HFFc6 (cell line): ENCODE results near the gene KIR3DL3. TPM values are rescaled to one million over a fixed set of nuclear protein-coding genes. Genes with fewer than 3 reads are reported as not detected.
"Not testable (repeated sequence)": the region's sequence is repeated elsewhere in the genome, so short reads cannot be mapped to it uniquely, and the experiment has no call there.

Source experiments
- DNase-seq: peaks from one replicate; pipeline ENCODE4 v3.0.0-alpha.2; 2018
- H3K27ac Mint-ChIP-seq: 2 replicates; pipeline ENCODE4 v1.8.0; 2020; ENCODE audit warnings: mild to moderate bottlenecking, mixed read lengths
- H3K27me3 Mint-ChIP-seq: 2 replicates; pipeline ENCODE4 v1.8.0; 2021; ENCODE audit warnings: mild to moderate bottlenecking, moderate library complexity, mixed read lengths; ENCODE audit not compliant: insufficient read depth
- H3K36me3 Mint-ChIP-seq: 2 replicates; pipeline ENCODE4 v1.8.0; 2021; ENCODE audit warnings: low read depth, mixed read lengths
- H3K4me1 Mint-ChIP-seq: 2 replicates; pipeline ENCODE4 v1.8.0; 2020; ENCODE audit warnings: low read depth, mixed read lengths
- H3K4me3 Mint-ChIP-seq: 2 replicates; pipeline ENCODE4 v1.8.0; 2020; ENCODE audit warnings: mild to moderate bottlenecking, moderate library complexity, mixed read lengths
- H3K9me3 Mint-ChIP-seq: 2 replicates; pipeline ENCODE4 v1.8.0; 2020; ENCODE audit warnings: mild to moderate bottlenecking, mixed read lengths
- CTCF ChIP-seq: fragments of 200-600 bp; sonication (generic); IDR thresholded peaks from 2 replicates; pipeline ENCODE4 v1.5.0; 2021; ENCODE audit warnings: antibody characterized with exemption, mild to moderate bottlenecking
- total RNA-seq, 6 experiments: library from RNA; stranded (reverse); fragmentation: NEBNext Ultra II Directional; extraction: Animal tissue kit (Norgen Biotek cat#: 25700); gene quantifications; 2 replicates in 1 of 6; 3 replicates in 5 of 6; pipeline ENCODE4 v1.2.3, GENCODE V29; 2021

The KIR3DL3 gene
- total RNA-seq, 6 experiments from 2014 or later = not detected

GRCh38 chr19:54738715-54739114, 14.5 kb downstream of the KIR3DL3 start:
- H3K36me3 Mint-ChIP-seq = peaks cover 7% of the 10 kb centered on the region

GRCh38 chr19:54739587-54740497, 15.6 kb downstream of the KIR3DL3 start:
- H3K36me3 Mint-ChIP-seq = peaks cover 7% of the 10 kb centered on the region
- TF ChIP-seq CTCF = no peak
- no peak for DNase-seq
- H3K9me3 Mint-ChIP-seq = peaks cover 68% of the 10 kb centered on the region
- H3K27ac Mint-ChIP-seq = no peak overlapping the region
- H3K27me3 Mint-ChIP-seq = peaks cover 2% of the 10 kb centered on the region
- no peaks in the 10 kb centered on the region for H3K4me1 Mint-ChIP-seq
- H3K4me3 Mint-ChIP-seq = no peak overlapping the region

More at GRCh38 chr19:54738715-54739114, 14.5 kb downstream of the KIR3DL3 start:
- H3K9me3 Mint-ChIP-seq = peaks cover 70% of the 10 kb centered on the region
- DNase-seq = no peak
- no peaks in the 10 kb centered on the region for H3K4me1 Mint-ChIP-seq
- TF ChIP-seq CTCF = no peak
- peaks cover 2% of the 10 kb centered on the region for H3K27me3 Mint-ChIP-seq
- no peak overlapping the region for H3K27ac Mint-ChIP-seq
- H3K4me3 Mint-ChIP-seq = no peak overlapping the region

- peaks cover 63% of the 10 kb centered on the region for H3K9me3 Mint-ChIP-seq
- not testable (repeated sequence) for H3K4me1 Mint-ChIP-seq, H3K36me3 Mint-ChIP-seq, H3K4me3 Mint-ChIP-seq, DNase-seq, H3K27ac Mint-ChIP-seq, H3K27me3 Mint-ChIP-seq
Measured at GRCh38 chr19:54741950-54742349, 17.7 kb downstream of the KIR3DL3 start.

- H3K4me3 Mint-ChIP-seq, H3K36me3 Mint-ChIP-seq, H3K27me3 Mint-ChIP-seq, H3K27ac Mint-ChIP-seq, H3K4me1 Mint-ChIP-seq, DNase-seq: not testable (repeated sequence)
- peaks cover 64% of the 10 kb centered on the region for H3K9me3 Mint-ChIP-seq
Measured at GRCh38 chr19:54744080-54744479, 19.8 kb downstream of the KIR3DL3 start.

- H3K36me3 Mint-ChIP-seq, H3K27ac Mint-ChIP-seq, H3K4me3 Mint-ChIP-seq, DNase-seq, H3K4me1 Mint-ChIP-seq, H3K27me3 Mint-ChIP-seq: not testable (repeated sequence)
- H3K9me3 Mint-ChIP-seq = peaks cover 52% of the 10 kb centered on the region
Measured at GRCh38 chr19:54747614-54748322, 23.5 kb downstream of the KIR3DL3 start.

GRCh38 chr19:54750276-54750675, 26.0 kb downstream of the KIR3DL3 start:
- peaks cover 52% of the 10 kb centered on the region for H3K9me3 Mint-ChIP-seq
- H3K27ac Mint-ChIP-seq, H3K4me1 Mint-ChIP-seq, H3K27me3 Mint-ChIP-seq, DNase-seq, H3K4me3 Mint-ChIP-seq, H3K36me3 Mint-ChIP-seq: not testable (repeated sequence)

- not testable (repeated sequence) for H3K4me1 Mint-ChIP-seq, DNase-seq, H3K27me3 Mint-ChIP-seq, H3K36me3 Mint-ChIP-seq, H3K4me3 Mint-ChIP-seq, H3K27ac Mint-ChIP-seq
- peaks cover 51% of the 10 kb centered on the region for H3K9me3 Mint-ChIP-seq
Measured at GRCh38 chr19:54756204-54757110, 32.2 kb downstream of the KIR3DL3 start.

GRCh38 chr19:54758577-54758976, 34.3 kb downstream of the KIR3DL3 start:
- peaks cover 48% of the 10 kb centered on the region for H3K9me3 Mint-ChIP-seq
- DNase-seq, H3K4me3 Mint-ChIP-seq, H3K36me3 Mint-ChIP-seq, H3K27ac Mint-ChIP-seq, H3K4me1 Mint-ChIP-seq, H3K27me3 Mint-ChIP-seq: not testable (repeated sequence)

- H3K4me1 Mint-ChIP-seq, H3K27me3 Mint-ChIP-seq, DNase-seq, H3K27ac Mint-ChIP-seq, H3K4me3 Mint-ChIP-seq, H3K36me3 Mint-ChIP-seq: not testable (repeated sequence)
- H3K9me3 Mint-ChIP-seq = peaks cover 34% of the 10 kb centered on the region
Measured at GRCh38 chr19:54764219-54764618, 40.0 kb downstream of the KIR3DL3 start.

- not testable (repeated sequence) for H3K27me3 Mint-ChIP-seq
- H3K9me3 Mint-ChIP-seq = peaks cover 39% of the 10 kb centered on the region
Measured at GRCh38 chr19:54766464-54766863, 42.2 kb downstream of the KIR3DL3 start.

GRCh38 chr19:54769646-54770045, 45.4 kb downstream of the KIR3DL3 start, which contains the start of gene KIR2DL1:
KIR2DL1 (plus strand) TSS chr19:54769793; CDS start chr19:54769851, 58 bp downstream.
- H3K27ac Mint-ChIP-seq, H3K27me3 Mint-ChIP-seq, H3K4me3 Mint-ChIP-seq, H3K4me1 Mint-ChIP-seq, DNase-seq: not testable (repeated sequence)
- Mint-ChIP-seq H3K36me3 (peaks cover 10% of the 10 kb centered on the region; the same call in 1 of the 2 replicates), H3K9me3 (peaks cover 59% of the 10 kb centered on the region)

More at GRCh38 chr19:54766464-54766863, 42.2 kb downstream of the KIR3DL3 start:
- H3K4me1 Mint-ChIP-seq, H3K27ac Mint-ChIP-seq, H3K4me3 Mint-ChIP-seq, DNase-seq: not testable (repeated sequence)
- H3K36me3 Mint-ChIP-seq = peaks cover 10% of the 10 kb centered on the region; the same call in 1 of the 2 replicates
